Cortex of kidney (tissue), 1 donor: ENCODE data around the gene AKAP14.
"Not testable (repeated sequence)": the region's sequence is repeated elsewhere in the genome, so short reads cannot be mapped to it uniquely, and the experiment has no call there.

Source experiments
- DNase-seq: peaks from one replicate; lab custom pipeline; 2025; lab: John Stamatoyannopoulos, UW

AKAP14 gene

DNA sequence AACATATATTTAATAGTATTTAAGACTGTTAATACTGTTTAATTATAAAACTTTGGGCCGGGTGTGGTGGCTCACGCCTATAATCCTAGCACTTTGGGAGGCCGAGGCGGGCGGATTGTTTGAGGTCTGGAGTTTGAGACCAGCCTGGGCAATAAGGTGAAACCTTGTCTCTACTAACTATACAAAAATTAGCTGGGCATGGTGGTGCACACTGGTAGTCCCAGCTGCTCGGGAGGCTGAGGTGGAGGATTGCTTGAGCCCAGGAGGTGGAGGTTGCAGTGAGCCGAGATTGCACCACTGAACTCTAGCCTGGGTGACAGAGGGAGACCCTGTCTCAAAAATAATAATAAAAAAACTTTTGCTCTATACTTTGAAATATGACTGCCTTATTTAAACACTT, 26.7 kb downstream of the AKAP14 start:
- DNase-seq, result not testable (repeated sequence)

DNA sequence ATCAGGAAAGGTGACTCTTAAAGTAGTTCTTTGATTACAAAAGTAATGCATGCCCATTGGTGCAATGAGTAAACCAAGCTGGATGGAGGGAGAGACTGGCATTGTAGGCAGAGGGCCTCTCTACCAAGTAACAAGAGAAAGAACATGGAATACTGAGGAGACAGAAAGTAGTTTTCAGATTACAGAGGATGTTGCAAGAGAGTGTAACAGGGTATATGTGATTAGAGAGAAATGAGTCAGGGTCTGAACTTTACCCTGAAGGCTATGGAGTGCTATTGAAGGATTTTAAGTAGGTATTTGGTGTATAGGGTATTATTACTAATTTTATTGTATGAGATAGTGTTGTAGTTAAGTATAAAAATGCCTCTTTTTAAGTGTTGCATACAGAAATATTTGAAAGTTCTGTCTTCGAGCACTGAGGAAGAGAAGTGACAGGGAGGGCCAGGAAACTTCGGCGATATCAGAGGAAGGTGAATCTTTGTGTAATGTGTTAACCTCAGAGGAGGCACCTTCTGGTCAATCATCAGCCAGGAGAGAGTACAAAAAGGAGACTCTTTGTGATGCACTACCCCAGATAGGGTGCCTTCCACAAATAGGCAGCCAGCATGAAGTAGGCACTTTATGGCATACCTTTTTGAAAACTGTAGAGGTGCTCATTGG, 39.7 kb downstream of the AKAP14 start:
- no peak for DNase-seq

DNA sequence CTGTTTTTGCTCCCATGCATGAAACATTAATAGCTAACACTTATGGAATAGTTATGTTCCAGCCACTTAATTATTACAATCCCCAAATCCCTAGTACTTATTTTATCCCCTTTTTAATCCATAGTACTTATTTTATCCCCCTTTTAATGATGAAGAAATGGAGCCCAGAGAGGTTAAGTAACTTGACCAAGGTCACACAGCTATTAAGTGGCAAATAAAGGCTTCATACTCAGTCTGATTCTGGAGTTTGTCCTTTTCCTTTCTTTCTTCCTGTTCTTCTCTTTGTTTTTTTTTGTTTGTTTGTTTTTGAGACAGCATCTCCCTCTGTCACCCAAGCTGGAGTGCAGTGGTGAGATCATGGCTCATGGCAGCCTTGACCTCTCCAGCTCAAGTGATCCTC, 45.6 kb downstream of the AKAP14 start:
- no peak for DNase-seq

DNA sequence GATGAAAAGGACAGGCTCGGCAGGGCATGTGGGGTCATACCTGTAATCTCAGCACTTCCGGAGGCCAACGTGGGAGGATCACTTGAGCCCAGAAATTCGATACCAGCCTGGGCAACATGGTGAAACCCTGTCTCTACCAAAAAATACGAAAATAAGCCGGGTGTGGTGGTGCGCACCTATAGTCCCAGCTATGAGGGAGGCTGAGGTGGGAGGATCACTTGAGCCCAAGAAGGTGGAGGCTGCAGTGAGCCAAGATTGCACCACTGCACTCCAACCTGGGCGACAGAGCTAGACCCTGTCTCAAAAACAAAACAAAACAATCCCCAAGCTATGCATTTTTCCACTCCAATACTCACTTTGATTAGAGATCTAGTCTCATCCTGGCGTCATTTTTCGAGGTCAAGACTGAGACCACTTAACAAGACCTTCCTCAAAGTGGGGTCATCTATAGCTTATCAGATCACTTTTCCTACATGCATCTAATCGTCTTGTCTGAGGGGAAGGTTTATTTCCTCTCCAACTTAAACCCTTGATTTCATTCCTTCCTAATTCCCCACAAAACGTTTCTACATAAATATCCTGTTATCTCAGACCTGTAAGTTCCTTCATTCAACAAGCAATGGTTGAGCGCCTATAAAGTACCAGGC, 46.6 kb downstream of the AKAP14 start:
- no peak for DNase-seq

DNA sequence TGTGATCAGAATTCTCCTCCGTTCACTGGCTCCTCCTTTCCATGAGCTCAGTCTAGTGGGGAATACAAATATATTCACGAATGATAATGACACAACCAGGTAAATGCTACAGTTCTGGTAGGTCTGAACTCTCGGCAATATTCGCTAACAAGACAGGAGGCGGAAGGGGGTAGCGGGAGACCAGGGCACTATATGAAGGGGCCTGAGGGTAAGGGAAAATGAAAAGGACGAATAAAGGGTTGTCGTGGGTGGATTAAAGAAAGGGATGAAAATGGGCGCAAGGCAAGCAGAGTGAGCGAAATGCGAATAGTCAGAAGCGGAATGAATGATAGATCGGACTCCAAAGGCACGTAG, 47.1 kb downstream of the AKAP14 start:
- DNase-seq, result no peak

DNA sequence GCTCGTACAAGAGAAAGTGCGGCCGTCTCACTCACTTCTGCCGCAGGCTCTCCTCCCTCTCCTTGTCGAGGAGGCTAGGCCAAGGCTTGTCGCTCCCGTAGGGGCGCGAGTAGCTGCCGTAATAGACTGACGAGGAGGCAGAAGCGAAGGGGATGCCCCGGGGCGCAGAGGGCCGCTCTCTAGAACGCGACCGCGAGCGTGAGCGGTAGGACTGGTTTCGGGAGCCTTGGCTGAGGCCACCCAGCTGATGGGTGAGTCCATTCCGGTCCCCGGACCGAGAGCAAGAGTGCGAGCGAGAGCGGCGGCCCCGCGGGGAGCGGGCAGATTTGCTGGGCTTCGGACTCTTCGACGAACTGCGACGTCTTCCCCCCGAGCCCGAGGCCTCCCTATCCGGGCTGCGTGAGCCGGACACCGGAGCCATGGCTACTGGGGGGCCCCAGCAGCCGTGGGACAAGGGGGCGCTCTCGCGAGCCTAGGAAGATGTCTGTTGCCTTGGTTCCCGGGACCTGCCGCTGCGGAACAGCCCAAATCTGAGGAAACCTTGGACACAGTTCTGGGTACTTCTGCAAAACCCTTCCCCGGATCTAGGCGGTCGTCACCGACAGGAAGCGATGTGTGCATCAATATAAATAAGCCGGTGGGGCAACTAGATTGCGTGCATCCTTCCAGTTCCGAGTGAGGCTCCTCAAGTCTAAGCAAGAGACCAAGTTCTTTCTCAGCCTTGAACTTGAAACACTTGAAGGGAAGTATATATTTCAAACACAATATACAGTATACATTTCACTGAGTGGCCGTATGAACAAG, 47.7 kb downstream of the AKAP14 start, which contains the start of gene NKAP:
TSS of gene NKAP (minus strand) at position 567 of the 804 bp plus-strand sequence. CDS start at position 421, 146 bp downstream.
- peak; percentile 6 for DNase-seq

DNA sequence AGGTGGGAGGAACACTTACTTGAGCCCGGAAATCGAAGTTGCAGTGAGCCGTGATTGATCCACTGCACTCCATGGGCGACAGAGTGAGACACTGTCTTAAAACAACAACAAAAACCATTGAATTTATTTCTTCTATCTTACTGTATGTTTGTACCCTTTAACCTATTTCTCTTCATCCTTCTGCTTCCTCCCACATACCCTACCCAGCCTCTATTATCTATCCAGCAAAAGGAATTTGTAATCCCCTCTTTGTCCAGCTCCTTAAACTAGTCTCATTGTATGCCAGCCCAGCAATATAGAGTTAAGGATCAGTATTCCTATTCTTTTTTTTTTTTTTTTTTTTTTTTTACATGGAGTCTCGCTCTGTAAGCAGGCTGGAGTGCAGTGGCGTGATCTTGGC, 49.8 kb downstream of the AKAP14 start:
- no peak for DNase-seq

DNA sequence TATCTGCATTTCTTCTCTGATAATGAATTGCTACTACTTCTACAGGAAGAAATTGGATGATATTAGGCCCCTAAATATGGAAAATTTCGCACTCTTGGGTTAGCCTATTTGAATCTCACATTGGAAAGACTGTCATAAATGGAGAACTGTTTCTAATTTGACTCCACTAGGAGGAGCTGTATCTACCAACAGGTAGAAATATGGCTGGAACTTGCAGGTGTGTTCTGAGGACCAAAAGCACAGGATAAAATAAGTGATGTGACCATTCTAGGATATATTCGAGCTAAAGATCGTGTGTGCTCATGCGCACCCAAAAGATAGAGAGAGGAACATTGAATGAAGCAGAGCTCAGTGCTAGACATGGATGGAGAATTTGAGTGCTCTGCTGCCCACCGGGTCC, 52.7 kb downstream of the AKAP14 start:
- no peak for DNase-seq

DNA sequence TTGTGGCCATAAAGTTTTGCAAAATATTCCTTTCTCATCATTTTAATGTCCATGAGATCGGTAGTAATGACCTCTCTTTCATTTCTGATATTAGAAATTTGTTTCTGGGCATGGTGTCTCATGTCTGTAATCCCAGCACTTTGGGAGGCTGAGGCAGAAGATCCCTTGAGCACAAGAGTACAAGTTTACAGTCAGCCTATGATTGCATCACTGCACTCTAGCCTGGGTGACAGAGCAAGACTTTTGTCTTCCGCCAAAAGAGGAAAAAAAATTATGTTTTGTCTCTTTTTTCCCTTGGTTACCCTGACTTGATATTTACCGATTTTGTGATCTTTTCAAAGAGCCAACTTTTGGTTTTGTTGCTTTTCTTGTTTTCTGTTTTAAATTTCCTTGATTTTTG, 58.7 kb downstream of the AKAP14 start:
- no peak for DNase-seq

DNA sequence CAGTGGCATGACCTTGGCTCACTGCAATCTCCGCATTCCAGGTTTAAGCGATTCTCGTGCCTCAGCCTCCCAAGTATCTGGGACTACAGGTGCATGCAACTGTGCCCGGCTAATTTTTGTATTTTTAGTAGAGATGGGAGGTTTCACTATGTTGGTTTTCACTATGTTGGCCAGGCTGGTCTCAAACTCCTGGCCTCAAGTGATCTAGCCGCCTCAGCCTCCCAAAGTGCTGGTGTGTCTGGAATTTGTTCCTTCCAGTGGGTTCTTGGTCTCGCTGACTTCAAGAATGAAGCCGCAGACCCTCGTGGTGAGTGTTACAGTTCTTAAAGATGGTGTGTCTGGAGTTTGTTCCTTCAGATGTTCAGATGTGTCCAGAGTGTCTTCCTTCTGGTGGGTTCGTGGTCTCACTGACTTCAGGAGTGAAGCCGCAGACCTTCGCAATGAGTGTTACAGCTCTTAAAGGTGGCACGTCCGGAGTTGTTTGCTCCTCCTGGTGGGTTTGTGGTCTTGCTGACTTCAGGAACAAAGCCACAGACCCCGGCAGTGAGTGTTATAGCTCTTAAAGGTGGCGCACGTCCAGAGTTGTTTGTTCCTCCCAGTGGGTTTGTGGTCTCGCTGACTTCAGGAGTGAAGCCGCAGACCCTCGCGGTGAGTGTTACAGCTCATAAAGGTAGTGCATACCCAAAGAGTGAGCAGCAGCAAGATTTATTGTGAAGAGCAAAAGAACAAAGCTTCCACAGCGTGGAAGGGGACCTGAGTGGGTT, 60.3 kb downstream of the AKAP14 start:
- DNase-seq, result not testable (repeated sequence)

DNA sequence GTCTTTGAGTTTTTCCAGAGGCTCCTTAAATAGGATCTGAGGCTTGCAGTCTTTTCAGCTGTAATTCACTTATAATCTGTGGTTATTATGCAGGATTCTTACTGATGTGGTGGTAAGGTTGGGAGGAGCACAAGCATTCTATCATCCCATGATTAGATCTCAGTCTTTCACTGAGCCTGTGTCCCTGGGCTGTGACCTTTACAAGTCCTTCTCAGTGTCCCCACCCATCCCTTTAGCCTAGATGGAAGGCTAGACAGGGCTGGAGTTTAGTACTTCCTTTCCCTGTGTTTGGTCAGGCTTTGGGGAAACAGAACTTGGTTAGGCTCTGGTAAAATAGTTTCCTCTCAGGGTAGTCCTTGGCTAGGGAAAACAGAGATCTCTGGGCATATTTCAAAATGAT, 64.9 kb downstream of the AKAP14 start:
- no peak for DNase-seq

DNA sequence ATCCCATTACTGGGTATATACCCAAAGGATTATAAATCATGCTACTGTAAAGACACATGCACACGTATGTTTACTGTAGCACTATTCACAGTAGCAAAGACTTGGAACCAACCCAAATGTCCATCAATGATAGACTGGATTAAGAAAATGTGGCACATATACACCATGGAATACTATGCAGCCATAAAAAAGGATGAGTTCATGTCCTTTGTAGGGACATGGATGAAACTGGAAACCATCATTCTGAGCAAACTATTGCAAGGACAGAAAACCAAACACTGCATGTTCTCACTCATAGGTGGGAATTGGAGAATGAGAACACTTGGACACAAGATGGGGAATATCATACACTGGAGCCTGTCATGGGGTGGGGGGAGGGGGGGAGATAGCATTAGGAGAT, 71.1 kb downstream of the AKAP14 start:
- DNase-seq, result not testable (repeated sequence)
